A549 (cell line): ENCODE results near the gene UBE2H. TPM values are rescaled to one million over a fixed set of nuclear protein-coding genes. Genes with fewer than 3 reads are reported as not detected.
"Not testable (repeated sequence)": the region's sequence is repeated elsewhere in the genome, so short reads cannot be mapped to it uniquely, and the experiment has no call there.

ENCODE experiments used
- ATAC-seq, 2 experiments: fragments of 200-7000 bp in 1 of 2; fragments of >200 bp in 1 of 2; cut with Nextera tagmentation in 1 of 2; cut with Tn5 transposase in 1 of 2; 3 replicates each; pipeline versions ENCODE4 v1.8.0 to v1.9.1; 2018 to 2020; ENCODE audit warnings: mild to moderate bottlenecking in 1 of 2, moderate library complexity in 1 of 2
- CTCF ChIA-PET: fragments of 300-600 bp; sonication (Branson Sonifier 250); formaldehyde crosslinking; extraction: SDS; loops from one replicate; lab custom pipeline; 2021; ENCODE audit warnings: antibody characterized with exemption, inconsistent platforms; lab: Yijun Ruan, JAX
- POLR2A ChIA-PET: fragments of 350-600 bp; formaldehyde crosslinking; extraction: SDS; loops from one replicate; lab custom pipeline; 2021; ENCODE audit warnings: antibody characterized with exemption, inconsistent platforms; lab: Yijun Ruan, JAX
- DNase-seq, 2 experiments: peaks; one replicate each; pipeline versions ENCODE4 v3.0.0 to v3.0.0-alpha.2; 2011 to 2016; ENCODE audit warnings: low read depth in 1 of 2, low spot score in 1 of 2
- FAIRE-seq: peaks from 2 replicates; lab custom pipeline; 2011; peaks lifted over from hg19 to GRCh38; lab: Jason Lieb, UNC
- H3K27ac ChIP-seq, 2 experiments: fragments of >200 bp; sonication (Bioruptor Twin); formaldehyde crosslinking; 3 replicates each; pipeline ENCODE4 v1.5.1; 2016 to 2017
- H3K4me1 ChIP-seq: fragments of >200 bp; sonication (Bioruptor Twin); formaldehyde crosslinking; 3 replicates; pipeline ENCODE4 v1.6.1; 2016
- H3K4me2 ChIP-seq: fragments of >200 bp; sonication (Bioruptor Twin); formaldehyde crosslinking; 3 replicates; pipeline ENCODE4 v1.6.1; 2016
- H3K4me3 ChIP-seq: fragments of >200 bp; sonication (Bioruptor Twin); formaldehyde crosslinking; 3 replicates; pipeline ENCODE4 v1.5.1; 2016
- H3K9me3 ChIP-seq: fragments of >200 bp; sonication (Bioruptor Twin); formaldehyde crosslinking; 3 replicates; pipeline ENCODE4 v1.6.1; 2016
- CEBPB ChIP-seq, 2 experiments: fragments of >200 bp in 1 of 2; sonication (Bioruptor Twin) in 1 of 2; formaldehyde crosslinking in 1 of 2; IDR thresholded peaks; 2 replicates each; pipeline ENCODE4 v1.6.1; 2012 to 2016
- EP300 ChIP-seq, 2 experiments: fragments of >200 bp; sonication (Bioruptor Twin); formaldehyde crosslinking; IDR thresholded peaks; 2 replicates in 1 of 2; 3 replicates in 1 of 2; pipeline ENCODE4 v1.6.1; 2016 to 2017
- FOSL2 ChIP-seq, 2 experiments: fragments of 450-650 bp in 1 of 2; fragments of >200 bp in 1 of 2; sonication (Bioruptor Twin) in 1 of 2; formaldehyde crosslinking; IDR thresholded peaks; 2 replicates each; pipeline versions ENCODE4 v1.5.0 to v1.6.1; 2016 to 2020; ENCODE audit warnings: mild to moderate bottlenecking in 1 of 2, moderate library complexity in 1 of 2
- GATA3 ChIP-seq: IDR thresholded peaks from 2 replicates; pipeline ENCODE4 v1.6.1; 2012; ENCODE audit warnings: borderline replicate concordance
- HOXA7 ChIP-seq: fragments of 250-450 bp; sonication (Bioruptor Pico); IDR thresholded peaks from 2 replicates; pipeline ENCODE4 v1.5.0; 2020; ENCODE audit warnings: mild to moderate bottlenecking, moderate library complexity
- MYC ChIP-seq: IDR thresholded peaks from 2 replicates; pipeline ENCODE4 v1.6.1; 2012; ENCODE audit warnings: mild to moderate bottlenecking, inconsistent platforms, low read length, improper control_type of control experiment, borderline replicate concordance
- RAD21 ChIP-seq, 2 experiments: fragments of >200 bp in 1 of 2; sonication (Bioruptor Twin) in 1 of 2; formaldehyde crosslinking in 1 of 2; IDR thresholded peaks in 1 of 2; conservative IDR thresholded peaks in 1 of 2; 2 replicates in 1 of 2; 3 replicates in 1 of 2; pipeline ENCODE4 v1.6.1; 2012 to 2018; ENCODE audit warnings: inconsistent platforms in 1 of 2
- RARB ChIP-seq: fragments of 250-450 bp; sonication (Bioruptor Pico); IDR thresholded peaks from 2 replicates; pipeline ENCODE4 v1.8.0; 2021; ENCODE audit warnings: mild to moderate bottlenecking, moderate library complexity
- RNF2 ChIP-seq: fragments of 200-600 bp; sonication (generic); IDR thresholded peaks from 2 replicates; pipeline ENCODE4 v1.6.1; 2016; ENCODE audit warnings: low read depth, mild to moderate bottlenecking, antibody characterized with exemption, moderate library complexity, borderline replicate concordance
- SREBF2 ChIP-seq: fragments of 450-650 bp; IDR thresholded peaks from 2 replicates; pipeline ENCODE4 v1.6.1; 2014; ENCODE audit warnings: mild to moderate bottlenecking, moderate library complexity
- TFCP2L1 ChIP-seq: fragments of 250-450 bp; sonication (Bioruptor Pico); IDR thresholded peaks from 2 replicates; pipeline ENCODE4 v1.5.0; 2021; ENCODE audit warnings: mild to moderate bottlenecking
- TP53 ChIP-seq: fragments of 250-450 bp; sonication (Bioruptor Pico); IDR thresholded peaks from 2 replicates; pipeline ENCODE4 v1.5.0; 2021; ENCODE audit warnings: mild to moderate bottlenecking, moderate library complexity
- ZC3H11A ChIP-seq: fragments of 450-650 bp; IDR thresholded peaks from 2 replicates; pipeline ENCODE4 v1.6.1; 2014; ENCODE audit warnings: antibody characterized with exemption, mild to moderate bottlenecking
- WGBS: methylation state at CpG from one replicate; pipeline ENCODE4 v1.1.6; 2017; ENCODE audit errors: missing lambda C conversion rate; 5-methylcytosine and 5-hydroxymethylcytosine counted together
- polyA plus RNA-seq, 4 experiments: library from polyadenylated mRNA; depleted of rRNA in 3 of 4; stranded (reverse); fragments of >200 nt; fragmentation: RNase III in 1 of 4; extraction: RNeasy Plus Mini Kit Qiagen cat#74134 plus additional on column Dnase treatment in 1 of 4; gene quantifications; 2 replicates in 3 of 4; 3 replicates in 1 of 4; pipeline ENCODE4 v1.2.3, GENCODE V29; 2011 to 2017
- TF ChIP-seq, protein P1 (sequence below): fragments of 250-450 bp; sonication (Bioruptor Pico); IDR thresholded peaks from 2 replicates; pipeline ENCODE4 v1.5.0; 2020; ENCODE audit warnings: low read depth, mild to moderate bottlenecking, moderate library complexity
- TF ChIP-seq, protein P2 (sequence below): fragments of >200 bp; sonication (Bioruptor Twin); formaldehyde crosslinking; IDR thresholded peaks from 3 replicates; pipeline ENCODE4 v1.5.1; 2016
- TF ChIP-seq, protein P3 (sequence below): IDR thresholded peaks from 2 replicates; pipeline ENCODE4 v1.6.1; 2012; ENCODE audit warnings: low read depth, borderline replicate concordance
- TF ChIP-seq, protein P4 (sequence below): IDR thresholded peaks from 2 replicates; pipeline ENCODE4 v1.6.1; 2012

The UBE2H gene
- polyA plus RNA-seq, 2 of the 4 experiments (the other 2 are of a cell fraction), result 73.5 to 99.2 TPM

DNA sequence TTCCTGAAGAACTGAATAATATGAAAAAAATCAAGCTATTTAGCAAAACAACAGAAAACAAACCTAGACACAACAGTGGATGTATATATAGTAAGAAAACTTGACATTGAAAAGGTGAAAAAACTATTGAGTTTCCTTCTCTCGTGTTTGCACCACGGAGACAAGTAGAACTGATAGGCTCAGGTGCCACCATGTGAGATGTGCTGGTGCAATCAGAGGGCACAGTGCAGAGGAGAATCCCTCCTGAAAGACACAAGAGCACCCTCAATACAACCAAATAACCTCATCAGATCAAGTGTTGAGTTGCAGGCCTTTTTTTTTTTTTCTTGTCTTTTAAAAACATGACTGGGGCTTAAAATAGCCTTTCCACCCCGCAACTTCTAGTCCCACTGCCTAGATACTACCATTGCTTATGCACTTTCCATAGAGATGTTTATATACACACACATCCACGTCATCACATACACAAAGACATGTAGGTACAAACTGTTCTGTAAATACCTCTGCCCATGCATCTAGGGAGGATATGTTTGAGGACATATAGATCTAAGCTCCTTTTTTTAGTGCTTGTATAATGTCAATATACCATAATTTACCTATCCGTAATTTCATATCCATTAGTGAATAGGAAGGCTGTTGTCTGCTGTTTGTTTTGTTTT is 54.1 kb downstream of the UBE2H start:
- H3K27ac ChIP-seq, result no peak overlapping the region
- ChIA-PET CTCF (interaction anchor here (0.9 kb wide), 1 partner anchor 112 kb away, joined by 3 read pairs; no protein-coding TSS in a partner anchor), POLR2A (interaction anchor here (1.1 kb wide), 1 partner anchor 8 kb away, joined by 3 read pairs; no protein-coding TSS in a partner anchor)
- no peaks in the 10 kb centered on the region for H3K9me3 ChIP-seq
- FAIRE-seq (no peak), DNase-seq (no peak), ATAC-seq (peak; percentile 24 to 25; a peak in 1 of 6 replicates)
- no peak overlapping the region for H3K4me3 ChIP-seq
- WGBS, result 88% methylated on average over 5 of the region's 5 CpGs
- no peak overlapping the region for H3K4me2 ChIP-seq
- peaks cover 42% of the 10 kb centered on the region for H3K4me1 ChIP-seq
- TF ChIP-seq, protein P1, sequence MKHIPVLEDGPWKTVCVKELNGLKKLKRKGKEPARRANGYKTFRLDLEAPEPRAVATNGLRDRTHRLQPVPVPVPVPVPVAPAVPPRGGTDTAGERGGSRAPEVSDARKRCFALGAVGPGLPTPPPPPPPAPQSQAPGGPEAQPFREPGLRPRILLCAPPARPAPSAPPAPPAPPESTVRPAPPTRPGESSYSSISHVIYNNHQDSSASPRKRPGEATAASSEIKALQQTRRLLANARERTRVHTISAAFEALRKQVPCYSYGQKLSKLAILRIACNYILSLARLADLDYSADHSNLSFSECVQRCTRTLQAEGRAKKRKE (CRISPR knock-in tag), result no peak
- TF ChIP-seq, protein P2, sequence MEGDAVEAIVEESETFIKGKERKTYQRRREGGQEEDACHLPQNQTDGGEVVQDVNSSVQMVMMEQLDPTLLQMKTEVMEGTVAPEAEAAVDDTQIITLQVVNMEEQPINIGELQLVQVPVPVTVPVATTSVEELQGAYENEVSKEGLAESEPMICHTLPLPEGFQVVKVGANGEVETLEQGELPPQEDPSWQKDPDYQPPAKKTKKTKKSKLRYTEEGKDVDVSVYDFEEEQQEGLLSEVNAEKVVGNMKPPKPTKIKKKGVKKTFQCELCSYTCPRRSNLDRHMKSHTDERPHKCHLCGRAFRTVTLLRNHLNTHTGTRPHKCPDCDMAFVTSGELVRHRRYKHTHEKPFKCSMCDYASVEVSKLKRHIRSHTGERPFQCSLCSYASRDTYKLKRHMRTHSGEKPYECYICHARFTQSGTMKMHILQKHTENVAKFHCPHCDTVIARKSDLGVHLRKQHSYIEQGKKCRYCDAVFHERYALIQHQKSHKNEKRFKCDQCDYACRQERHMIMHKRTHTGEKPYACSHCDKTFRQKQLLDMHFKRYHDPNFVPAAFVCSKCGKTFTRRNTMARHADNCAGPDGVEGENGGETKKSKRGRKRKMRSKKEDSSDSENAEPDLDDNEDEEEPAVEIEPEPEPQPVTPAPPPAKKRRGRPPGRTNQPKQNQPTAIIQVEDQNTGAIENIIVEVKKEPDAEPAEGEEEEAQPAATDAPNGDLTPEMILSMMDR, result no peak
- TF ChIP-seq ZC3H11A (no peak), RNF2 (no peak), TFCP2L1 (CRISPR knock-in tag) (no peak)

DNA sequence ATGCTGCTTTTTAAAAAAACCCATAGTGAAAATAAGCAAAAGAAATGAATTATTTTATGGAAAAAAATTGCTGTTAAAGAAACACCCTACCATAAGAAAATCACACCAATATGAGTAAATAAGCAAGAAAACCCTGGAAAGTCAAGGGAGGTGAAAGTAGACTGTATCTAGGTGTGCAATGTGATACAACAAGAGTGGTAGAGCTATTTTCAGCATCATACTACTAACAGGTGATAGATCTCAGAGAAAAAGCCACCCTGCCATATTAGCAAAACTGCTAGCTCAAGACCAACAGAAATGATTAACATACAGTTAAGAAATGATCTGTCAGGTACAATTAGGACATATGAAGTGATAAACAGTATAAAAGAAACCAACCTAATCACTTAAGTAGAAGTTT is 54.8 kb downstream of the UBE2H start:
- no peak overlapping the region for H3K27ac ChIP-seq
- DNase-seq, result no peak
- POLR2A ChIA-PET, result interaction anchor here (0.5 to 1.1 kb wide), 2 partner anchors 9 to 293 kb away, joined by 3 to 4 read pairs; no protein-coding TSS in a partner anchor
- H3K4me1 ChIP-seq, result peaks cover 36% of the 10 kb centered on the region
- ATAC-seq, result no peak
- CTCF ChIA-PET, result no interaction called here
- no peaks in the 10 kb centered on the region for H3K9me3 ChIP-seq
- no peak overlapping the region for H3K4me3 ChIP-seq
- TF ChIP-seq RAD21 (conservative IDR thresholded peaks at IDR 0.05 in 1 of 2, IDR thresholded peaks at IDR 0.05 in 1 of 2) (no peak), TFCP2L1 (CRISPR knock-in tag) (no peak), SREBF2 (no peak), GATA3 (no peak), EP300 (IDR thresholded peaks at IDR 0.05) (no peak), RNF2 (no peak), MYC (no peak), CEBPB (IDR thresholded peaks at IDR 0.05) (no peak), TP53 (CRISPR knock-in tag) (no peak), HOXA7 (CRISPR knock-in tag) (no peak)
- TF ChIP-seq, protein P3, sequence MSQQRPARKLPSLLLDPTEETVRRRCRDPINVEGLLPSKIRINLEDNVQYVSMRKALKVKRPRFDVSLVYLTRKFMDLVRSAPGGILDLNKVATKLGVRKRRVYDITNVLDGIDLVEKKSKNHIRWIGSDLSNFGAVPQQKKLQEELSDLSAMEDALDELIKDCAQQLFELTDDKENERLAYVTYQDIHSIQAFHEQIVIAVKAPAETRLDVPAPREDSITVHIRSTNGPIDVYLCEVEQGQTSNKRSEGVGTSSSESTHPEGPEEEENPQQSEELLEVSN, result no peak
- TF ChIP-seq, protein P4, sequence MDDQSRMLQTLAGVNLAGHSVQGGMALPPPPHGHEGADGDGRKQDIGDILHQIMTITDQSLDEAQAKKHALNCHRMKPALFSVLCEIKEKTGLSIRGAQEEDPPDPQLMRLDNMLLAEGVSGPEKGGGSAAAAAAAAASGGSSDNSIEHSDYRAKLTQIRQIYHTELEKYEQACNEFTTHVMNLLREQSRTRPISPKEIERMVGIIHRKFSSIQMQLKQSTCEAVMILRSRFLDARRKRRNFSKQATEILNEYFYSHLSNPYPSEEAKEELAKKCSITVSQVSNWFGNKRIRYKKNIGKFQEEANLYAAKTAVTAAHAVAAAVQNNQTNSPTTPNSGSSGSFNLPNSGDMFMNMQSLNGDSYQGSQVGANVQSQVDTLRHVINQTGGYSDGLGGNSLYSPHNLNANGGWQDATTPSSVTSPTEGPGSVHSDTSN, result no peak
- peak; percentile 13 for FAIRE-seq
- H3K4me2 ChIP-seq, result no peak overlapping the region

DNA sequence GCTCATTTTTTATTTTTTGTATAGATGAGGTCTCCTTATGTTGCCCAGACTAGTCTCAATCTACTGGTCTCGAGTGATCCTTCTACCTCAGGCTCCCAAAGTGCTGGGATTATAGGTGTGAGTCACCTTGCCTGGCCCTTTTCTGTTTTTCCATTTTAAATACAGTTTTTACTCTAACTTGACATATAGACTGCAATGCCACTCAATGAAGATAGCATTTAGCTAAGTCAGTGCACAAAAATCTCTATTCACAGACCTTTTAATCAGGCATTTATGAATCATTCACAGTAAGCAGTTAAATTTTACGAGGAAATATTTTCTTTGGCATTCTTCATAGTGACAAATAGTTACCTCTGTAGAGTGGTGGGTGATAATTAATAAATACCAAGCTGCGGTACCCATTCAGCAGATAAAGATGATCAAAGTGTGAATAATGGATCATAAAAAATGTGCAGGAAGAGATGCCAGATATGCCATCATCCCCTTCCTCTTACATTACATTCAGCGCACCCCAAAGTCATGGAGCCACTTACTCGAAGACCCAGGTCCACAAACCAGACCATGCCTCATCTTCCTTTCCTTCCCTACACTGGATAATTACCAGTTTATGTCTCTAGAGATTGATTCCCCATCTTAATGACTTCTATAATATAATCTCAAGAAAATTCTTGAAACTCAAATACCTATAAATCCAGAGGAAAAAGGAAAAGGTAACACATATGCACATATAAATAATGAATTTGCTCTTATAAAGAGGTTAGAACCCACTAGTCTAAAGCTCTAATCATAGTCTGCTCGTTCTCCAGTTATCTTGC is 56.0 kb downstream of the UBE2H start:
- ATAC-seq (peak in 1 of 2 experiments; percentile 48; a peak in 2 of 6 replicates), FAIRE-seq (no peak), DNase-seq (no peak)
- Histone ChIP-seq H3K9me3 (no peaks in the 10 kb centered on the region), H3K4me1 (peaks cover 30% of the 10 kb centered on the region), H3K27ac (peak overlapping the region; percentile 21 to 68; a peak in 5 of 6 replicates), H3K4me3 (no peak overlapping the region), H3K4me2 (peak overlapping the region; percentile 50)
- POLR2A ChIA-PET, result no interaction called here
- TF ChIP-seq FOSL2 (IDR thresholded peaks at IDR 0.05), result no peak
- TF ChIP-seq FOSL2 (CRISPR knock-in tag; IDR thresholded peaks at IDR 0.05), result peak; percentile 40; the same call in 1 of the 2 replicates
- TF ChIP-seq RARB (CRISPR knock-in tag), result no peak
- WGBS, result 56% methylated on average over 6 of the region's 6 CpGs
- CTCF ChIA-PET, result interaction anchor here (3.0 kb wide), 1 partner anchor 8 kb away, joined by 11 read pairs; no protein-coding TSS in a partner anchor

DNA sequence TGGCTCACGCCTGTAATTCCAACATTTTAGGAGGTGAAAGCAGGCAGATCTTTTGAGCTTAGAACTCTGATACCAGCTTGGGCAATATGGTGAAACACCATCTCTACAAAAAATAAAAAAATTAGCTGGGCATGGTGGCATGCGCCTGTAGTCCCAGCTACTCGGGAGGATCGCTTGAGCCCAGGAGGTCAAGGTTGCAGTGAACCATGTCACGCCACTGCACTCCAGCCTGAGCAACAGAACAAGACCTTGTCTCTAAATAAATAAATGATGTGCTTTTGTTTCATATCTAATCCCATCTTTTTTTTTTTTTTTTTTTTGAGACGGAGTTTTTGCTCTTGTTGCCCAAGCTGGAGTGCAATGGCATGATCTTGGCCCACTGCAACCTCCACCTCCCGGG is 58.6 kb downstream of the UBE2H start:
- Histone ChIP-seq H3K4me1 (peaks cover 31% of the 10 kb centered on the region), H3K27ac (peak overlapping the region in 1 of 2 experiments; percentile 2; a peak in 1 of 6 replicates)
- not testable (repeated sequence) for H3K4me2 ChIP-seq, DNase-seq, FAIRE-seq, ATAC-seq, H3K9me3 ChIP-seq, H3K4me3 ChIP-seq
- ChIA-PET POLR2A (interaction anchor here (0.6 to 0.7 kb wide), 2 partner anchors 9 to 12 kb away, joined by 3 read pairs; no protein-coding TSS in a partner anchor), CTCF (interaction anchor here (0.6 to 3.0 kb wide), 2 partner anchors 11 to 116 kb away, joined by 3 to 11 read pairs; no protein-coding TSS in a partner anchor)
- 90% methylated on average over 7 of the region's 7 CpGs for WGBS
